Natural killer cell (primary cell): ENCODE measurements around the gene SIPA1. TPM values are rescaled to one million over a fixed set of nuclear protein-coding genes. Genes with fewer than 3 reads are reported as not detected.

Source experiments
- ATAC-seq, 3 donors: fragments of 150-1000 bp in 2 of 3; fragments of 200-7000 bp in 1 of 3; cut with Tn5 transposase; 1 replicate in 1 of 3; 2 replicates in 2 of 3; pipeline ENCODE4 v1.10.0; 2021; ENCODE audit warnings: mild to moderate bottlenecking in 2 of 3, moderate library complexity in 2 of 3
- DNase-seq, 2 donors: peaks; one replicate each; pipeline versions ENCODE4 v3.0.0 to v3.0.0-alpha.2; 2013 to 2021; ENCODE audit warnings: mixed read lengths in 1 of 2
- H3K27ac ChIP-seq: one replicate; pipeline ENCODE4 v1.5.1; 2013; ENCODE audit warnings: mild to moderate bottlenecking, low read length
- H3K27me3 ChIP-seq: one replicate; pipeline ENCODE4 v1.6.1; 2013; ENCODE audit warnings: low read length; ENCODE audit not compliant: control insufficient read depth, insufficient read depth
- H3K36me3 ChIP-seq: one replicate; pipeline ENCODE4 v1.6.1; 2013; ENCODE audit warnings: low read length; ENCODE audit not compliant: control insufficient read depth, insufficient read depth
- H3K4me1 ChIP-seq: one replicate; pipeline ENCODE4 v1.6.1; 2013; ENCODE audit warnings: low read length; ENCODE audit not compliant: control insufficient read depth, insufficient read depth
- H3K4me3 ChIP-seq: one replicate; pipeline ENCODE4 v1.5.1; 2013; ENCODE audit warnings: low read length
- H3K9me3 ChIP-seq: one replicate; pipeline ENCODE4 v1.6.1; 2013; ENCODE audit warnings: low read length; ENCODE audit not compliant: control insufficient read depth, insufficient read depth
- H3K27ac Mint-ChIP-seq, 2 donors: one replicate each; pipeline ENCODE4 v1.8.0; 2022; ENCODE audit warnings: mild to moderate bottlenecking in 2 of 2, mixed read lengths in 2 of 2, moderate library complexity in 1 of 2
- H3K27me3 Mint-ChIP-seq, 2 donors: one replicate each; pipeline ENCODE4 v1.8.0; 2022; ENCODE audit warnings: low read depth in 2 of 2, mixed read lengths in 2 of 2
- H3K36me3 Mint-ChIP-seq: one replicate; pipeline ENCODE4 v1.8.0; 2022; ENCODE audit warnings: mixed read lengths
- H3K4me1 Mint-ChIP-seq, 2 donors: one replicate each; pipeline ENCODE4 v1.8.0; 2022; ENCODE audit warnings: mixed read lengths in 2 of 2
- H3K4me3 Mint-ChIP-seq: one replicate; pipeline ENCODE4 v1.8.0; 2022; ENCODE audit warnings: mild to moderate bottlenecking, moderate library complexity, mixed read lengths
- H3K9me3 Mint-ChIP-seq, 2 donors: one replicate each; pipeline ENCODE4 v1.8.0; 2022; ENCODE audit warnings: mixed read lengths in 2 of 2
- CTCF ChIP-seq: fragments of 200-600 bp; IDR thresholded peaks from one replicate; pipeline ENCODE4 v1.8.0; 2022; ENCODE audit warnings: antibody characterized with exemption
- WGBS: methylation state at CpG from one replicate; pipeline ENCODE4 v1.1.7; 2013; ENCODE audit warnings: missing lambda C conversion rate; ENCODE audit not compliant: insufficient coverage; 5-methylcytosine and 5-hydroxymethylcytosine counted together
- intact Hi-C: fragments of 100-400 bp; cut with micrococcal nuclease; formaldehyde crosslinking; loops from one replicate; pipeline ENCODE4 v1.14.2; 2022
- total RNA-seq, 4 donors: library from RNA; stranded (reverse); fragments of 120-200 nt in 1 of 4; gene quantifications; one replicate each; pipeline versions ENCODE4 v1.2.3 to v1.2.4, GENCODE V29; 2013 to 2022

SIPA1 gene
- total RNA-seq, 3 donors from 2014 or later (not counting 1 experiment from before 2014, with no cell fraction given) = 520 to 776 (median 743) TPM

GRCh38 chr11:65651589-65652510, 13.9 kb downstream of the SIPA1 start:
- intact Hi-C loops = loop anchor here (1.0 to 5.0 kb wide), 3 partner anchors 12 to 82 kb away; partner anchors contain the start of genes PCNX3 and ZNRD2
- H3K36me3 ChIP-seq = peaks cover 71% of the 10 kb centered on the region
- Mint-ChIP-seq H3K36me3 (peaks cover 15% of the 10 kb centered on the region), H3K4me3 (peak overlapping the region; percentile 81), H3K9me3 (no peaks in the 10 kb centered on the region), H3K27me3 (no peaks in the 10 kb centered on the region), H3K4me1 (peaks cover 44 to 65% of the 10 kb centered on the region in 2 donors), H3K27ac (peak overlapping the region; percentile 97 to 99)
- no peaks in the 10 kb centered on the region for H3K9me3 ChIP-seq
- peak overlapping the region; percentile 95 for H3K27ac ChIP-seq
- H3K4me3 ChIP-seq = peak overlapping the region; percentile 41
- 27% methylated on average over 28 of the region's 28 CpGs for WGBS
- peaks cover 49% of the 10 kb centered on the region for H3K4me1 ChIP-seq
- no peaks in the 10 kb centered on the region for H3K27me3 ChIP-seq
- peak in 1 of 3 donors; percentile 3 for ATAC-seq
- DNase-seq = peak in 1 of 2 donors; percentile 62
- TF ChIP-seq CTCF = no peak

GRCh38 chr11:65652511-65653228, 14.8 kb downstream of the SIPA1 start:
- H3K36me3 ChIP-seq = peaks cover 74% of the 10 kb centered on the region
- H3K27ac Mint-ChIP-seq = peak overlapping the region; percentile 97 to 99
- H3K4me1 ChIP-seq = peaks cover 49% of the 10 kb centered on the region
- H3K27ac ChIP-seq = peak overlapping the region; percentile 95
- ATAC-seq = peak; percentile 78 to 95 (median 80)
- peaks cover 15% of the 10 kb centered on the region for H3K36me3 Mint-ChIP-seq
- H3K4me1 Mint-ChIP-seq = peaks cover 51 to 73% of the 10 kb centered on the region in 2 donors
- WGBS = under 1% methylated on average over 68 of the region's 68 CpGs
- H3K4me3 ChIP-seq = peak overlapping the region; percentile 54
- H3K27me3 ChIP-seq = no peaks in the 10 kb centered on the region
- DNase-seq = peak; percentile 98
- intact Hi-C loops = loop anchor here (1.0 to 5.0 kb wide), 4 partner anchors 11 to 82 kb away; partner anchors contain the start of genes PCNX3 and ZNRD2
- peak overlapping the region; percentile 95 for H3K4me3 Mint-ChIP-seq
- H3K9me3 Mint-ChIP-seq = no peaks in the 10 kb centered on the region
- H3K27me3 Mint-ChIP-seq = no peaks in the 10 kb centered on the region
- TF ChIP-seq CTCF = no peak
- H3K9me3 ChIP-seq = no peaks in the 10 kb centered on the region

GRCh38 chr11:65653229-65654225, 15.6 kb downstream of the SIPA1 start:
- ATAC-seq (no peak), DNase-seq (peak in 1 of 2 donors; percentile 40)
- peaks cover 54 to 74% of the 10 kb centered on the region in 2 donors for H3K4me1 Mint-ChIP-seq
- Histone ChIP-seq H3K36me3 (peaks cover 77% of the 10 kb centered on the region), H3K27ac (peak overlapping the region; percentile 95), H3K4me3 (peak overlapping the region; percentile 54), H3K4me1 (peaks cover 49% of the 10 kb centered on the region), H3K9me3 (no peaks in the 10 kb centered on the region), H3K27me3 (no peaks in the 10 kb centered on the region)
- WGBS = 56% methylated on average over 12 of the region's 12 CpGs
- H3K27me3 Mint-ChIP-seq = no peaks in the 10 kb centered on the region
- H3K9me3 Mint-ChIP-seq = no peaks in the 10 kb centered on the region
- intact Hi-C loops = loop anchor here (1.0 to 5.0 kb wide), 2 partner anchors 10 to 36 kb away; partner anchors contain the start of gene PCNX3
- no peak for TF ChIP-seq CTCF
- peak overlapping the region; percentile 95 for H3K4me3 Mint-ChIP-seq
- peaks cover 15% of the 10 kb centered on the region for H3K36me3 Mint-ChIP-seq
- H3K27ac Mint-ChIP-seq = peak overlapping the region; percentile 97 to 99
